Mesenchymal stem cell (in vitro differentiated cells and primary cell): ENCODE data around the gene CCM2. TPM values are rescaled to one million over a fixed set of nuclear protein-coding genes. Genes with fewer than 3 reads are reported as not detected.

Source experiments
- DNase-seq: peaks from one replicate; pipeline ENCODE4 v3.0.0-alpha.2; 2013
- H2AFZ ChIP-seq: one replicate; pipeline ENCODE4 v1.6.1; 2013; ENCODE audit warnings: low read depth, mild to moderate bottlenecking, control low read depth, inconsistent platforms, low read length, moderate library complexity
- H2AK5ac ChIP-seq: 2 replicates; pipeline ENCODE4 v1.6.1; 2013; ENCODE audit warnings: low read length, moderate library complexity, mild to moderate bottlenecking, inconsistent platforms; ENCODE audit not compliant: severe bottlenecking
- H2BK120ac ChIP-seq: one replicate; pipeline ENCODE4 v1.6.1; 2013; ENCODE audit warnings: low read depth, mild to moderate bottlenecking, inconsistent platforms, low read length, moderate library complexity
- H2BK12ac ChIP-seq, 2 experiments: one replicate each; pipeline ENCODE4 v1.6.1; 2013; ENCODE audit warnings: inconsistent platforms in 2 of 2, low read length in 2 of 2, mild to moderate bottlenecking in 2 of 2, moderate library complexity in 2 of 2, control low read depth in 1 of 2
- H2BK15ac ChIP-seq: one replicate; pipeline ENCODE4 v1.6.1; 2013; ENCODE audit warnings: mild to moderate bottlenecking, low read depth, inconsistent platforms; ENCODE audit not compliant: poor library complexity, severe bottlenecking
- H2BK5ac ChIP-seq: 2 replicates; pipeline ENCODE4 v1.6.1; 2013; ENCODE audit warnings: low read depth, mild to moderate bottlenecking, low read length, control low read depth, inconsistent platforms; ENCODE audit not compliant: poor library complexity, severe bottlenecking
- H3K14ac ChIP-seq, 2 experiments: one replicate each; pipeline ENCODE4 v1.6.1; 2013; ENCODE audit warnings: inconsistent platforms in 2 of 2, low read length in 2 of 2, control low read depth in 1 of 2, mild to moderate bottlenecking in 1 of 2, moderate library complexity in 1 of 2
- H3K18ac ChIP-seq, 2 experiments: one replicate each; pipeline ENCODE4 v1.6.1; 2013; ENCODE audit warnings: inconsistent platforms in 2 of 2, low read length in 2 of 2, control low read depth in 1 of 2, low read depth in 1 of 2, mild to moderate bottlenecking in 1 of 2
- H3K23ac ChIP-seq, 2 experiments: one replicate each; pipeline ENCODE4 v1.6.1; 2013; ENCODE audit warnings: inconsistent platforms in 2 of 2, low read length in 2 of 2, mild to moderate bottlenecking in 2 of 2, moderate library complexity in 2 of 2, control low read depth in 1 of 2
- H3K27ac ChIP-seq: 2 replicates; pipeline ENCODE4 v1.5.1; 2013; ENCODE audit warnings: mild to moderate bottlenecking, moderate library complexity, low read length, control low read depth, inconsistent platforms; ENCODE audit not compliant: poor library complexity, severe bottlenecking
- H3K27me3 ChIP-seq, 2 experiments: 2 replicates each; pipeline versions ENCODE4 v1.6.1 to v1.7.0; 2013; ENCODE audit warnings: low read length in 2 of 2, mild to moderate bottlenecking in 2 of 2, moderate library complexity in 2 of 2, control low read depth in 1 of 2, inconsistent platforms in 1 of 2; ENCODE audit not compliant: control insufficient read depth in 1 of 2, insufficient read depth in 1 of 2
- H3K36me3 ChIP-seq, 2 experiments: 2 replicates each; pipeline versions ENCODE4 v1.6.1 to v1.7.0; 2013; ENCODE audit warnings: low read length in 2 of 2, control low read depth in 1 of 2, inconsistent platforms in 1 of 2, low read depth in 1 of 2, mild to moderate bottlenecking in 1 of 2; ENCODE audit not compliant: insufficient read depth in 2 of 2, control insufficient read depth in 1 of 2
- H3K4ac ChIP-seq, 2 experiments: one replicate each; pipeline ENCODE4 v1.6.1; 2013; ENCODE audit warnings: inconsistent platforms in 2 of 2, low read length in 2 of 2, mild to moderate bottlenecking in 2 of 2, moderate library complexity in 2 of 2, control low read depth in 1 of 2, low read depth in 1 of 2
- H3K4me1 ChIP-seq: 2 replicates; pipeline ENCODE4 v1.6.1; 2013; ENCODE audit warnings: low read depth, low read length, control low read depth; ENCODE audit not compliant: control insufficient read depth, insufficient read depth
- H3K4me2 ChIP-seq: 2 replicates; pipeline ENCODE4 v1.6.1; 2013; ENCODE audit warnings: low read length, mild to moderate bottlenecking, inconsistent platforms; ENCODE audit not compliant: poor library complexity, severe bottlenecking
- H3K4me3 ChIP-seq, 2 experiments: 2 replicates each; pipeline versions ENCODE4 v1.5.1 to v1.7.0; 2013; ENCODE audit warnings: low read length in 2 of 2, mild to moderate bottlenecking in 2 of 2, control low read depth in 1 of 2, low read depth in 1 of 2; ENCODE audit not compliant: insufficient read depth in 1 of 2
- H3K79me1 ChIP-seq: replicated peaks from 2 replicates; pipeline ENCODE4 v1.6.1; 2013; ENCODE audit warnings: mild to moderate bottlenecking, control low read depth, low read length, inconsistent platforms; ENCODE audit not compliant: poor library complexity, severe bottlenecking
- H3K9ac ChIP-seq: 2 replicates; pipeline ENCODE4 v1.7.0; 2013; ENCODE audit warnings: mild to moderate bottlenecking, low read length, moderate library complexity
- H3K9me3 ChIP-seq: 2 replicates; pipeline ENCODE4 v1.7.0; 2013; ENCODE audit warnings: mild to moderate bottlenecking, low read length; ENCODE audit not compliant: control insufficient read depth
- H4K8ac ChIP-seq: one replicate; pipeline ENCODE4 v1.6.1; 2013; ENCODE audit warnings: inconsistent platforms, mild to moderate bottlenecking, low read length, moderate library complexity
- H4K91ac ChIP-seq: one replicate; pipeline ENCODE4 v1.6.1; 2013; ENCODE audit warnings: mild to moderate bottlenecking, low read length, inconsistent platforms
- WGBS: methylation state at CpG from one replicate; pipeline ENCODE4 v1.1.7; 2013; ENCODE audit warnings: mixed read lengths; 5-methylcytosine and 5-hydroxymethylcytosine counted together
- polyA plus RNA-seq, 2 experiments: library from polyadenylated mRNA; stranded (reverse); fragments of 200-250 nt; gene quantifications; one replicate each; pipeline ENCODE4 v1.2.3, GENCODE V29; 2013

Gene CCM2
- polyA plus RNA-seq (2013, experiment 1 of 2) = 39.8 TPM
- polyA plus RNA-seq (2013, experiment 2 of 2) = 39.9 TPM

- H3K14ac ChIP-seq = peak within 1 kb of the TSS in 1 of 2 experiments; percentile 87
- H2BK12ac ChIP-seq = peak within 1 kb of the TSS in 1 of 2 experiments; percentile 52
- H2AK5ac ChIP-seq = no peak within 1 kb of the TSS
- peak within 1 kb of the TSS; percentile 26 for H2BK5ac ChIP-seq
- H2BK120ac ChIP-seq = no peak within 1 kb of the TSS
- H3K79me1 ChIP-seq = peaks cover 12% of the 10 kb centered on the region
- H3K27me3 ChIP-seq = no peaks in the 10 kb centered on the region
- 2% methylated on average over 22 of the region's 77 CpGs for WGBS
- H2BK15ac ChIP-seq = peak within 1 kb of the TSS; percentile 89
- peak within 1 kb of the TSS; percentile 38 to 84 for H3K18ac ChIP-seq
- peak within 1 kb of the TSS; percentile 83 for H3K4me2 ChIP-seq
- peak within 1 kb of the TSS; percentile 92 for H3K9ac ChIP-seq
- H3K27ac ChIP-seq = peak within 1 kb of the TSS; percentile 94
- peak within 1 kb of the TSS in 1 of 2 experiments; percentile 23 for H3K23ac ChIP-seq
- H3K4me1 ChIP-seq = peaks cover 4% of the 10 kb centered on the region
- DNase-seq = peak; percentile 46
- H4K8ac ChIP-seq = no peak within 1 kb of the TSS
- H3K36me3 ChIP-seq = peaks cover 4% of the 10 kb centered on the region in 2 experiments
- H2AFZ ChIP-seq = no peak within 1 kb of the TSS
- H3K9me3 ChIP-seq = no peaks in the 10 kb centered on the region
- H3K4me3 ChIP-seq = peak within 1 kb of the TSS; percentile 84 to 89
- peak within 1 kb of the TSS in 1 of 2 experiments; percentile 93 for H3K4ac ChIP-seq
- H4K91ac ChIP-seq = no peak within 1 kb of the TSS
Measured at GRCh38 chr7:45000093-45001032, at the start of gene CCM2. CCM2 (plus strand) TSS chr7:45000201; CDS start chr7:45000334, 133 bp downstream.

GRCh38 chr7:44953156-44953555 lies 46.8 kb upstream of the CCM2 start:
- Histone ChIP-seq H3K27me3 (peaks cover 18 to 19% of the 10 kb centered on the region in 2 experiments), H2AK5ac (no peak overlapping the region), H2BK12ac (no peak overlapping the region), H3K4ac (no peak overlapping the region), H3K4me1 (peaks cover 12% of the 10 kb centered on the region), H3K4me3 (no peak overlapping the region), H2BK120ac (no peak overlapping the region), H3K9me3 (no peaks in the 10 kb centered on the region), H3K14ac (no peak overlapping the region), H4K8ac (no peak overlapping the region), H3K18ac (no peak overlapping the region), H3K4me2 (no peak overlapping the region), H2BK15ac (no peak overlapping the region), H3K27ac (no peak overlapping the region), H3K23ac (no peak overlapping the region), H2AFZ (no peak overlapping the region), H3K79me1 (no peaks in the 10 kb centered on the region), H4K91ac (no peak overlapping the region), H3K36me3 (no peaks in the 10 kb centered on the region), H2BK5ac (no peak overlapping the region), H3K9ac (no peak overlapping the region)
- WGBS = 90% methylated on average over 2 of the region's 2 CpGs
- no peak for DNase-seq

GRCh38 chr7:44955733-44956132 lies 44.3 kb upstream of the CCM2 start:
- Histone ChIP-seq H3K4me3 (no peak overlapping the region), H4K91ac (no peak overlapping the region), H3K18ac (no peak overlapping the region), H3K9me3 (no peaks in the 10 kb centered on the region), H3K4ac (no peak overlapping the region), H3K23ac (peak overlapping the region in 1 of 2 experiments; percentile 78), H3K4me2 (no peak overlapping the region), H3K9ac (no peak overlapping the region), H2BK12ac (no peak overlapping the region), H2BK15ac (no peak overlapping the region), H2BK5ac (no peak overlapping the region), H2BK120ac (no peak overlapping the region), H3K27me3 (peaks cover 23 to 27% of the 10 kb centered on the region in 2 experiments), H4K8ac (no peak overlapping the region), H3K27ac (no peak overlapping the region), H3K4me1 (peaks cover 12% of the 10 kb centered on the region), H2AFZ (peak overlapping the region; percentile 30), H3K79me1 (no peaks in the 10 kb centered on the region), H3K14ac (no peak overlapping the region), H3K36me3 (no peaks in the 10 kb centered on the region), H2AK5ac (no peak overlapping the region)
- no peak for DNase-seq
- 65% methylated on average over 2 of the region's 2 CpGs for WGBS

- no peak overlapping the region for H2BK5ac ChIP-seq
- no peaks in the 10 kb centered on the region for H3K36me3 ChIP-seq
- H3K27ac ChIP-seq = no peak overlapping the region
- DNase-seq = no peak
- H2BK15ac ChIP-seq = no peak overlapping the region
- H3K79me1 ChIP-seq = no peaks in the 10 kb centered on the region
- H2BK12ac ChIP-seq = no peak overlapping the region
- no peak overlapping the region for H2BK120ac ChIP-seq
- H3K27me3 ChIP-seq = peaks cover 23% of the 10 kb centered on the region in 2 experiments
- no peak overlapping the region for H3K4me2 ChIP-seq
- H3K9me3 ChIP-seq = no peaks in the 10 kb centered on the region
- H3K4me3 ChIP-seq = no peak overlapping the region
- no peak overlapping the region for H3K4ac ChIP-seq
- no peak overlapping the region for H2AK5ac ChIP-seq
- peaks cover 12% of the 10 kb centered on the region for H3K4me1 ChIP-seq
- H3K9ac ChIP-seq = no peak overlapping the region
- peak overlapping the region in 1 of 2 experiments; percentile 68 for H3K23ac ChIP-seq
- H4K8ac ChIP-seq = no peak overlapping the region
- 89% methylated on average over 10 of the region's 10 CpGs for WGBS
- no peak overlapping the region for H4K91ac ChIP-seq
- H2AFZ ChIP-seq = no peak overlapping the region
- no peak overlapping the region for H3K18ac ChIP-seq
- H3K14ac ChIP-seq = no peak overlapping the region
Measured at GRCh38 chr7:44956157-44956766, 43.7 kb upstream of the CCM2 start.
